DOHH2 (cell line): ENCODE data around the gene LEMD1.
A peak's percentile ranks its signal among the peaks of the same experiment; 100 is the strongest.

ENCODE experiments used
- H3F3A ChIP-seq: fragments of 200-600 bp; sonication (generic), shearing (Covaris generic); 2 replicates; pipeline ENCODE4 v1.6.0; 2016; ENCODE audit warnings: antibody characterized with exemption, mild to moderate bottlenecking; ENCODE audit not compliant: control insufficient read depth, insufficient read depth
- H3K27ac ChIP-seq: fragments of 200-600 bp; sonication (generic); 2 replicates; pipeline ENCODE4 v1.5.1; 2014; ENCODE audit warnings: low read depth, mild to moderate bottlenecking, low read length, moderate library complexity
- H3K27me3 ChIP-seq: fragments of 200-600 bp; sonication (generic); 2 replicates; pipeline ENCODE4 v1.6.1; 2014; ENCODE audit warnings: mild to moderate bottlenecking, low read length, mixed read lengths; ENCODE audit not compliant: control insufficient read depth
- H3K36me3 ChIP-seq: fragments of 200-600 bp; sonication (generic); 2 replicates; pipeline ENCODE4 v1.6.1; 2014; ENCODE audit warnings: mild to moderate bottlenecking, low read length, moderate library complexity, mixed read lengths; ENCODE audit not compliant: control insufficient read depth
- H3K4me1 ChIP-seq: fragments of 200-600 bp; sonication (generic); 2 replicates; pipeline ENCODE4 v1.6.1; 2014; ENCODE audit warnings: mild to moderate bottlenecking, low read length, mixed read lengths; ENCODE audit not compliant: control insufficient read depth
- H3K4me2 ChIP-seq: fragments of 200-600 bp; sonication (generic); 2 replicates; pipeline ENCODE4 v1.6.0; 2014; ENCODE audit warnings: mild to moderate bottlenecking, low read length, moderate library complexity
- H3K4me3 ChIP-seq: fragments of 200-600 bp; sonication (generic); 2 replicates; pipeline ENCODE4 v1.5.1; 2014; ENCODE audit warnings: mild to moderate bottlenecking, low read length, mixed read lengths
- H3K79me2 ChIP-seq: fragments of 200-600 bp; sonication (generic); 2 replicates; pipeline ENCODE4 v1.6.1; 2014; ENCODE audit warnings: mild to moderate bottlenecking, low read length, mixed read lengths; ENCODE audit not compliant: control insufficient read depth
- H3K9me2 ChIP-seq: fragments of 200-600 bp; sonication (generic); replicated peaks from 2 replicates; pipeline ENCODE4 v1.6.1; 2014; ENCODE audit warnings: mild to moderate bottlenecking, low read length, mixed read lengths; ENCODE audit not compliant: control insufficient read depth
- H3K9me3 ChIP-seq: fragments of 200-600 bp; sonication (generic); 2 replicates; pipeline ENCODE4 v1.6.1; 2014; ENCODE audit warnings: antibody characterized with exemption, low read length, mixed read lengths; ENCODE audit not compliant: control insufficient read depth, insufficient read depth
- H4K20me1 ChIP-seq: fragments of 200-600 bp; sonication (generic); 2 replicates; pipeline ENCODE4 v1.6.0; 2014; ENCODE audit warnings: low read depth, mild to moderate bottlenecking, antibody characterized with exemption, low read length, moderate library complexity; ENCODE audit not compliant: control insufficient read depth, insufficient read depth
- CTCF ChIP-seq: fragments of 200-600 bp; sonication (generic); IDR thresholded peaks from one replicate; pipeline ENCODE4 v1.5.1; 2014; ENCODE audit warnings: antibody characterized with exemption, mild to moderate bottlenecking, low read depth, low read length; ENCODE audit not compliant: poor library complexity, severe bottlenecking
- EZH2phosphoT487 ChIP-seq: fragments of 200-600 bp; sonication (generic); IDR thresholded peaks from 2 replicates; pipeline ENCODE4 v1.6.1; 2017; ENCODE audit warnings: borderline replicate concordance, mild to moderate bottlenecking, antibody characterized with exemption, low read length, moderate library complexity, mixed read lengths

LEMD1 gene

GRCh38 chr1:205335692-205336091 is 86.2 kb downstream of the LEMD1 start:
- TF ChIP-seq EZH2phosphoT487 (no peak), CTCF (peak; percentile 99)
- Histone ChIP-seq H3K27me3 (peaks cover 28% of the 10 kb centered on the region), H3F3A (no peaks in the 10 kb centered on the region), H3K79me2 (no peaks in the 10 kb centered on the region), H3K9me2 (no peaks in the 10 kb centered on the region), H3K4me2 (no peak overlapping the region), H4K20me1 (no peaks in the 10 kb centered on the region), H3K36me3 (no peaks in the 10 kb centered on the region), H3K27ac (no peak overlapping the region), H3K4me1 (no peaks in the 10 kb centered on the region), H3K4me3 (no peak overlapping the region), H3K9me3 (no peaks in the 10 kb centered on the region)

- Histone ChIP-seq H3K36me3 (no peaks in the 10 kb centered on the region), H3K4me3 (no peak overlapping the region), H3K4me2 (no peak overlapping the region), H3F3A (no peaks in the 10 kb centered on the region), H3K4me1 (no peaks in the 10 kb centered on the region), H3K79me2 (no peaks in the 10 kb centered on the region), H4K20me1 (no peaks in the 10 kb centered on the region), H3K9me2 (no peaks in the 10 kb centered on the region), H3K9me3 (no peaks in the 10 kb centered on the region), H3K27me3 (peaks cover 33% of the 10 kb centered on the region), H3K27ac (no peak overlapping the region)
- TF ChIP-seq EZH2phosphoT487 (no peak), CTCF (no peak)
Observed at GRCh38 chr1:205332015-205332791, 89.7 kb downstream of the LEMD1 start.
